ENCODE results near the gene PPP6R3. TPM values are rescaled to one million over a fixed set of nuclear protein-coding genes. Genes with fewer than 3 reads are reported as not detected.
"Not testable (repeated sequence)": the region's sequence is repeated elsewhere in the genome, so short reads cannot be mapped to it uniquely, and the experiment has no call there.

PPP6R3 gene
- total RNA-seq, 2 donors from 2014 or later = 118 to 136 TPM

DNA sequence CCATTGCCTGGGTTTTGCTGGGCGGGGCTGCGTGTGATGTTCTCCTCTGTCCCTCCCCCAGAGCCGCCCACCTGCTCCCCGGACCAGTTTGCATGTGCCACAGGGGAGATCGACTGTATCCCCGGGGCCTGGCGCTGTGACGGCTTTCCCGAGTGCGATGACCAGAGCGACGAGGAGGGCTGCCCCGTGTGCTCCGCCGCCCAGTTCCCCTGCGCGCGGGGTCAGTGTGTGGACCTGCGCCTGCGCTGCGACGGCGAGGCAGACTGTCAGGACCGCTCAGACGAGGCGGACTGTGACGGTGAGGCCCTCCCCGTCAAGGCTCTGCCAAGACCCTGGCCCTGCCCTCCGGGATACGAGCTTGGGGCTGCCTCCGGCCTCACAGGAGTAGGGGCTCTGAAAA, 27.0 kb upstream of the PPP6R3 start:
- Histone ChIP-seq H3K27me3 (ENCODE audit: control insufficient read depth, insufficient read depth, low read length, poor library complexity, severe bottlenecking) (no peaks in the 10 kb centered on the region), H3K9ac (ENCODE audit: extremely low read depth, low read length, poor library complexity, severe bottlenecking) (no peak overlapping the region), H3K36me3 (ENCODE audit: control insufficient read depth, insufficient read depth, low read length) (peaks cover 21% of the 10 kb centered on the region), H3K4me3 (ENCODE audit: low read length) (no peak overlapping the region), H3K9me3 (ENCODE audit: control insufficient read depth, low read length) (peaks cover 15% of the 10 kb centered on the region), H3K27ac (ENCODE audit: low read depth, low read length) (no peak overlapping the region), H3K4me1 (ENCODE audit: control insufficient read depth, insufficient read depth, low read length) (no peaks in the 10 kb centered on the region)
- peaks cover 21% of the 10 kb centered on the region for H3K9me3 Mint-ChIP-seq
- 95 to 98% methylated on average over 29 to 31 of the region's 31 CpGs for WGBS, 2 experiments (ENCODE audit: insufficient coverage in 1 of 2, insufficient read length in 1 of 2)
- H3K27ac Mint-ChIP-seq = no peak overlapping the region
- no peaks in the 10 kb centered on the region for H3K27me3 Mint-ChIP-seq (ENCODE audit: insufficient read depth)
- TF ChIP-seq, protein P1, sequence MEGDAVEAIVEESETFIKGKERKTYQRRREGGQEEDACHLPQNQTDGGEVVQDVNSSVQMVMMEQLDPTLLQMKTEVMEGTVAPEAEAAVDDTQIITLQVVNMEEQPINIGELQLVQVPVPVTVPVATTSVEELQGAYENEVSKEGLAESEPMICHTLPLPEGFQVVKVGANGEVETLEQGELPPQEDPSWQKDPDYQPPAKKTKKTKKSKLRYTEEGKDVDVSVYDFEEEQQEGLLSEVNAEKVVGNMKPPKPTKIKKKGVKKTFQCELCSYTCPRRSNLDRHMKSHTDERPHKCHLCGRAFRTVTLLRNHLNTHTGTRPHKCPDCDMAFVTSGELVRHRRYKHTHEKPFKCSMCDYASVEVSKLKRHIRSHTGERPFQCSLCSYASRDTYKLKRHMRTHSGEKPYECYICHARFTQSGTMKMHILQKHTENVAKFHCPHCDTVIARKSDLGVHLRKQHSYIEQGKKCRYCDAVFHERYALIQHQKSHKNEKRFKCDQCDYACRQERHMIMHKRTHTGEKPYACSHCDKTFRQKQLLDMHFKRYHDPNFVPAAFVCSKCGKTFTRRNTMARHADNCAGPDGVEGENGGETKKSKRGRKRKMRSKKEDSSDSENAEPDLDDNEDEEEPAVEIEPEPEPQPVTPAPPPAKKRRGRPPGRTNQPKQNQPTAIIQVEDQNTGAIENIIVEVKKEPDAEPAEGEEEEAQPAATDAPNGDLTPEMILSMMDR (conservative IDR thresholded peaks at IDR 0.05) = no peak
- no peak for DNase-seq
- H3K4me1 Mint-ChIP-seq = no peaks in the 10 kb centered on the region
- H3K36me3 Mint-ChIP-seq (ENCODE audit: low read depth) = peaks cover 60% of the 10 kb centered on the region
- H3K4me3 Mint-ChIP-seq = no peak overlapping the region

DNA sequence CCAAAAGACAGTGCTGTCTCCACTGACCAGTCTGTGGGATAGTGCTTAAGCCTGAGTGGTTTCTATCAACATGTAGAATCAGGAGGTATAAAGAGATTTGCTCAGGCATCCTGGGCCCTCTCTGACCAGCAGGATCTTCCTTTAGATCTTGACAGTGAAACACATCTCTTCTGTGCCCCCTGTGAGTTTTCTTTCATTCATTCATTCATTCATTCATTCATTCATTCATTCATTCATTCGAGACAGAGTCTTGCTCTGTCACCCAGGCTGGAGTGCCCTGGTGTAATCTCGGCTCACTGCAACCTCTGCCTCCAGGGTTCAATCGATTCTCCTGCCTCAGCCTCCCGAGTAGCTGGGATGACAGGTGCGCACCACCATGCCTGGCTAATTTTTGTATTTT, 26.4 kb upstream of the PPP6R3 start:
- H3K27me3 Mint-ChIP-seq (ENCODE audit: insufficient read depth); H3K27ac Mint-ChIP-seq: not testable (repeated sequence)

DNA sequence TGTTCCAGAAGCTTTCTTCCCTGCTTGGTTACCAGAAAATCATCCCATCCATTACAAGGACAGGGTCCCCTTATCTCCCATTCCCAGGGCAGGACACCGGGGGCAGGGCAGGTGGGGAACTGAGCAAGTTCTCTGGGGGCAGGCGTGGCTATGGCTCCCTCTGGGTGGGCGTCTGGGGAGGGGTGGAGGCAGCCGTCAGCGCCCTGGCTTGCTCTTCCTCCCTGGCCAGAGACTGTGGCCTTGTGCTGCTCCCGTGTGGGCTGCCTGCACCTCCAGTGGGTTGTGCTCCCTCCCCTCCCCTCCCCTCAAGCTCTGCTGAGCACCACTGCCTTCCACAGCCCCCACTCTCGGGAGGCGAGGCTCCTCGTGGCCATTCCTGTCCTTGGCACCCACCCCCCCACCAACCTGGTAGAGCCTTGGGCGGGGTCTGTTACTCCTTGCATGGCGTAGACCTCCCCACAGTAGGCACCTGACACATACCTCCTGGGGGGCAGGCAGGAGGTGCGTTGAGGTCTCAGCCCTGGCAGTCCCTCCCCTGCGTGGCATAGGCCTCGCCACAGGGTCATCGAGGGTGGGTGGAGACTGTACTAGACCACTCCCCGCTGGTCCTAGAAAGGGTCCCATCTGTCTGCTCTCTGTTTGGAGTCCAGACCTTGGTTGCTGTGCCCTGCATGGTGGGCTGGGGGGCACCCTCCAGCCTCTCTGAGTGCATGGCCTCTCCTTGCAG, 24.2 kb upstream of the PPP6R3 start:
- Mint-ChIP-seq H3K9me3 (no peaks in the 10 kb centered on the region), H3K4me1 (peaks cover 7% of the 10 kb centered on the region), H3K27ac (no peak overlapping the region), H3K4me3 (no peak overlapping the region), H3K36me3 (ENCODE audit: low read depth) (peaks cover 42% of the 10 kb centered on the region), H3K27me3 (ENCODE audit: insufficient read depth) (no peaks in the 10 kb centered on the region)
- no peak overlapping the region for H3K27ac ChIP-seq (ENCODE audit: low read depth, low read length)
- no peak for DNase-seq
- H3K36me3 ChIP-seq (ENCODE audit: control insufficient read depth, insufficient read depth, low read length) = peaks cover 10% of the 10 kb centered on the region
- H3K27me3 ChIP-seq (ENCODE audit: control insufficient read depth, insufficient read depth, low read length, poor library complexity, severe bottlenecking) = no peaks in the 10 kb centered on the region
- TF ChIP-seq, protein P1 (conservative IDR thresholded peaks at IDR 0.05) = no peak
- no peaks in the 10 kb centered on the region for H3K9me3 ChIP-seq (ENCODE audit: control insufficient read depth, low read length)
- H3K4me3 ChIP-seq (ENCODE audit: low read length) = no peak overlapping the region
- no peak overlapping the region for H3K9ac ChIP-seq (ENCODE audit: extremely low read depth, low read length, poor library complexity, severe bottlenecking)
- 90 to 96% methylated on average over 7 to 16 of the region's 16 CpGs for WGBS, 2 experiments (ENCODE audit: insufficient coverage in 1 of 2, insufficient read length in 1 of 2)
- H3K4me1 ChIP-seq (ENCODE audit: control insufficient read depth, insufficient read depth, low read length) = no peaks in the 10 kb centered on the region

More for the DNA sequence above, 26.4 kb upstream of the PPP6R3 start:
- WGBS, 2 experiments (ENCODE audit: insufficient coverage in 1 of 2, insufficient read length in 1 of 2) = 80 to 94% methylated on average over 3 to 5 of the region's 5 CpGs
- not testable (repeated sequence) for H3K9ac ChIP-seq (ENCODE audit: extremely low read depth, low read length, poor library complexity, severe bottlenecking); H3K4me1 Mint-ChIP-seq; H3K4me3 Mint-ChIP-seq; H3K4me1 ChIP-seq (ENCODE audit: control insufficient read depth, insufficient read depth, low read length); DNase-seq; H3K27ac ChIP-seq (ENCODE audit: low read depth, low read length); H3K27me3 ChIP-seq (ENCODE audit: control insufficient read depth, insufficient read depth, low read length, poor library complexity, severe bottlenecking); H3K4me3 ChIP-seq (ENCODE audit: low read length)
- Mint-ChIP-seq H3K36me3 (ENCODE audit: low read depth) (peaks cover 56% of the 10 kb centered on the region), H3K9me3 (peaks cover 17% of the 10 kb centered on the region)
- Histone ChIP-seq H3K9me3 (ENCODE audit: control insufficient read depth, low read length) (peaks cover 10% of the 10 kb centered on the region), H3K36me3 (ENCODE audit: control insufficient read depth, insufficient read depth, low read length) (peaks cover 19% of the 10 kb centered on the region)
